Skin of body (tissue), 2 donors: Measurements from ENCODE around the gene HDAC4. TPM values are rescaled to one million over a fixed set of nuclear protein-coding genes. Genes with fewer than 3 reads are reported as not detected.

Source experiments
- DNase-seq: peaks from one replicate; lab custom pipeline; 2025; lab: John Stamatoyannopoulos, UW
- total RNA-seq: library from RNA; depleted of rRNA; stranded (reverse); fragments of >200 nt; gene quantifications from one replicate; pipeline ENCODE4 v1.2.3, GENCODE V29; 2014

HDAC4 gene
- total RNA-seq, 1 donor from 2014 or later: 22.8 TPM

- no peak for DNase-seq
Observed at GRCh38 chr2:239398521-239398921, 2.3 kb downstream of the HDAC4 start.

- peak; percentile 29 for DNase-seq
Observed at GRCh38 chr2:239397931-239398471, 2.8 kb downstream of the HDAC4 start.

GRCh38 chr2:239396881-239397681 is 3.7 kb downstream of the HDAC4 start:
- DNase-seq: no peak

- no peak for DNase-seq
Observed at GRCh38 chr2:239395524-239395923, 5.3 kb downstream of the HDAC4 start.

GRCh38 chr2:239394978-239395377 is 5.8 kb downstream of the HDAC4 start:
- DNase-seq: no peak

GRCh38 chr2:239394346-239394945 is 6.4 kb downstream of the HDAC4 start:
- DNase-seq: no peak

- DNase-seq: peak; percentile 65
Observed at GRCh38 chr2:239393941-239394340, 6.9 kb downstream of the HDAC4 start.

GRCh38 chr2:239393388-239393940 is 7.4 kb downstream of the HDAC4 start:
- DNase-seq: peak; percentile 8

GRCh38 chr2:239392688-239393387 is 8.0 kb downstream of the HDAC4 start:
- no peak for DNase-seq

- no peak for DNase-seq
Observed at GRCh38 chr2:239392072-239392357, 8.8 kb downstream of the HDAC4 start.

- no peak for DNase-seq
Observed at GRCh38 chr2:239391286-239392071, 9.3 kb downstream of the HDAC4 start.

GRCh38 chr2:239390546-239391285 is 10.1 kb downstream of the HDAC4 start:
- DNase-seq: no peak

GRCh38 chr2:239389414-239390329 is 11.1 kb downstream of the HDAC4 start:
- DNase-seq: no peak

GRCh38 chr2:239388236-239389151 is 12.3 kb downstream of the HDAC4 start:
- no peak for DNase-seq

- DNase-seq: no peak
Observed at GRCh38 chr2:239387811-239388210, 13.0 kb downstream of the HDAC4 start.

- no peak for DNase-seq
Observed at GRCh38 chr2:239386872-239387445, 13.9 kb downstream of the HDAC4 start.

GRCh38 chr2:239386001-239386670 is 14.7 kb downstream of the HDAC4 start:
- no peak for DNase-seq
